ENCODE measurements around the gene FAIM2.
"Not testable (repeated sequence)": the region's sequence is repeated elsewhere in the genome, so short reads cannot be mapped to it uniquely, and the experiment has no call there.

Gene FAIM2

DNA sequence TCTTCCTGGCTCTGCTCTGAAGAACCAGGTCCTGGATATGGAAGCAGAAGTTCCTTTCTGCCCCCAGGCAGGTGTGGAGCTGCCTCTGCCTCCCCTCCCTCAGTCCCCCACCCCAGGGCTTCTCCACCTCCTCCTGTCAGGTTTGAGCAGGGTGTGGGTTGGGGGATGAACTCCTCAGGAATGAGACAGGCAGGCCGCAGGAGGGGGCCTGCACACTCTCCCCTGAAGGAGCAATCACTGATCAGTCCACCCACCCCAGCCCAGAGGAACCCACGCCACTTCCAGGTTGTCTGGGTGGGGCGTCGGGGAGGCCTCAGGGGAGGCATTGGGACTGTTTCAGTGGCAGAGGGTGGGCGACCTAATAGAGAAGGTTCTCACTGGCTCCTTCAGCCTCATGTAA is 26.6 kb downstream of the FAIM2 start:
- no peak for FAIRE-seq

DNA sequence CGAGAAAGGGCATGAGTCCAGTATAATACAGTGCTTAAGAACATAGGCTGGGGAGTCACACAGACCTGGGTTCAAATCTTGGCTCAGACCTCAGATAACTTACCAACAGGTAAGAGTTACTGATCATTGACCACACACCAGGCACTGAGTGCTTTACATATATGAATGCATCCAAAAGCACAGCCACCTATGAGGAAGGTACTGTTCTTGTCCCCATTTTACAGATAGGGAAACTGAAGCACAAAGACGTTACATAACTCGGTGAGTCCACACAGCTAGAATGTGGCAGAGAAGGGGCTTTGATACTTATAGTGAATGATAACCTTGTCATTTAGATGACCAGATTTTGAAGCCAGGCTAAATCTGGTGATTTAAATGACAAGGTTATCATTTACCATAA is 27.6 kb downstream of the FAIM2 start:
- FAIRE-seq = no peak

DNA sequence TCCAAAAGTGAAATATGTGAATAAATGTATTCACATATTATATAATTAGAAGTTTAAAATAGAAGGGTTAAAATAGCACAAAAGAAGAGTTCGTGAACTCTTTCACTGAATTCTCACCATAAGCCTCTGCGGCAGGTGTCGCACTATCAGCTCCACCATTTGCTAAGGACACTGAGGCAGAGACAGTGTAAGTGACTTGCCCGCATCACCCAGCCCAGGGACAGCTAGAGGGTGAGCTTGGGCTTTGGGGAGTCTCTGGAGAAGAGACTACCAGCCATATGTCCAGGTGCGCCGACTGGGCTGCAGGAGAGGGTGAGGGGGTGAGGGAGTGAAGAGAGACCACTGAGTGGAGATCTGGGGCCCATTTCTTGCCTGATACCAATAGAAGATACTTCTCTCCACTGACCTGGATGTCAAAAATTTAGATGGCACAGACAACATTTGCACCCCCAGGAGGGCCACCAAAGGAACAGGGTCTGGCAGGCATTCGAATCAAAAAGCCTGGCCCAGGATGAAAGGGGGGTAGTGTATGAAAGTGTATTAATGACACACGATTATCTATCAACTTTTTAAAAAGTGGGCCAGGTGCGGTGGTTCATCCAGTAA is 28.5 kb downstream of the FAIM2 start:
- no peak for FAIRE-seq

DNA sequence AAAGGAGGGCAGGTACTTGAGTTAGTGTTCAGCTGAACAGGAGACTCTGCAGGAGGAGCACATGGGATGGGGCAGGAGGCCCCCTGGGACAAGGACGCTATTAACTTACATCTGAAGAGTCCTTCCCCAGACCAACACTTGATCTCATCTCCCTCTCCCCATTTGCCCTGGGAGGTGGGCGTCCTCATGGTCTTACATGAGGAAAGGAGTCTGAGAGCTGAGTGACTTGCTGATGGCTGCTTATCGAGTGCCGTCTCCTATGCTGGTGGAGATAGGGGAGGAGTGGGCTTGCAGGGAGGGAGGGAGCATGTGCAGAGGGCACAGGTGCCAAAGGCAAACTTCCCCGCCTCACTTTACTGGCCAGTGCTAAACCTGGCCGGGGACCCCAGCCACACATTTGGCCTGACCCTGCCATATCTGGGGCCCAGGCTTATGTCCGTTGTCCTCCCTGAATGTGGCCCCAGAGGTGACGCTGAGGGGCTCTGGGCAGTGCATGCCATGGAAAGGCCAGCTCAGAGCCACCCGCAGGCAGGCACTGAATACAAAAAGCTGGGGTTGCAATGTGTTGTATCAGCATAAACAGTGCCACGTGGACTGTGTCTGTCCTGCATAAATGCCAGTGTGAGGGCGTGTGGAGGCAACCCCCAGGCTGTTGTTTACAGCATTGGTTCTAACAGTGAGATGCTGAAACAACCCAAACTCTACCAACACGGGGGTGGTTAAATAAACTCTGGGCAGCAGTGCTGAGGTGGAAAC is 29.4 kb downstream of the FAIM2 start:
- FAIRE-seq = no peak

DNA sequence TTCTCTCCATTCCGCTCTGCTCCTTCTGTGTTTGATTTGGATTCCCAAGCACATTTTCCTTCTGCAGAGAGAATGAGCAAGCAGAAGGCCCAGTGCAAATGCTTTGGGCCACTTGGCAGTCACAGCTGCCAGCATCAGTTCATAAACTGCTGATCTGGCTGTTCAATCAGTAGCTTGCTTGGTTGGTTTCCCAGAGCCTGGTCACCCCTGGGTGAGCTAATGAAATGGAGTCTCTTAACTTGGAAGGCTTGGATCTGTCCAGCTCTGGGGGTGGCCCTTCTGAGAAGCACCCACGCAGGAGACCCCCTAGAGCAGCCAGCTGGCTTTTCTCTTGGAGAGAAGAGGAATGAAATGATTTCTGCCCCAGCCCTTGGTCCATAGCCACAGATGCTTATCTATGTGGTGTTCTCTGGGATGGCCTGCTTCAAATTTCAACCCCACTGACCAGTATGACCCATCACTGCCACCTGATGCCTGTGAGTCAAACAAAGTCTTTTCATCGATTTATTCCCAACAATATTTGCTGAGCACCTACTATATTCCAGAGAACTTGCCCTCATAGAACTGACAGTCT is 30.3 kb downstream of the FAIM2 start:
- FAIRE-seq = no peak

DNA sequence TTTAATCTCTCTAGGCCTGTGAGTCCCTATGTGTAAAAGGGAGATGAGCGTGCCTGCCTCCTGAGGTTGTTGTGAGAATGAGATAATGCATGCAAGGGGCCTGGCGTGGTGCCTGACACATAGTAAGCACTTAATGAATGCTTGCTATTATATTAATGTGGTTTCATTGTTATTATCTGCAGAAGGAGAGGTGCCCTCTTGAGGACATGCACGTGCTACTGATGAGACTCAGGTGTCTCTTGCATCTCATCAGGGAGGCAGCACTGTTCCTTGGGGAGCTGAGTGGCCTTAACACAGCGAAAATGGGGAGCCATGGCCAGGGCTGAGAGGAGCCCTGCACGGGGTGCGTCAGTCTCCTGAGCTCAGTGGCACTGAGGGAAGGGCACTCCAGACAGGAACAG is 30.9 kb downstream of the FAIM2 start:
- FAIRE-seq = no peak

DNA sequence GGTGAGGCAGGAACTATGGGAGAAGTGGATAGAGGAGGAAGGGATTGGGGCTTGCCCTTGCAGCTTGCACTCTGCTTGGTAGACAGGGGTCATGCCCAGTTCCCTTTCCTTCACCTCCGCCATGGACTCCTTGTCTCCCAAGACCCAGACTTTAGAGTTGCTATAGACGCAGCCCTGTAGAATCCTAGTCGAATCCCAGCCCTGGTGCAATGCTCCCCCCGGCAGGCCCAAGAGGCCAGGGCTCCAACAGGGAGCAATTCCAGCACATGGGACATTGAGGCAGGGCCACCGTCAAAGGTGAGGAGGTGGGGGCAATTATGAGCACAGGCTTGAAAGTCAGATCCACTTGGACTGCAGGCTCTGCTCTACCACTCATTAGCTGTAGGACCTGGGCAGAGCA is 31.3 kb downstream of the FAIM2 start:
- FAIRE-seq = no peak

DNA sequence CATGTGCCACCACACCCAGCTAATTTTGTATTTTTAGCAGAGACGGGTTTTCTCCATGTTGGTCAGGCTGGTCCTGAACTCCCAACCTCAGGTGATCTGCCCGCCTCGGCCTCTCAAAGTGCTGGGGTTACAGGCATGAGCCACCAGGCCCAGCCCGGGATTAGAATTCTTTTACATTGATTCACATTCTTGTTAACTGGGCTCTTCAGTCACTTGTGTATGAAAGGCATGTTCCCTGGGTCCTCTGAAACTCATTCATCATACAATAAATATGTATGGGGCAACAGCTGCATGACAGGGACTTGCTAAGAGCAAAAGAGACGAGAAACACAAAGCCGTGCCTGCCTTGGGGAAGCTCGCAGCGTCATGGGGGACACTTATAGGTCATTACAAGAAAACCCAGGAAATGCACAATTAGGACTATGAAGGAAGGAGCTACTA is 31.9 kb downstream of the FAIM2 start:
- not testable (repeated sequence) for FAIRE-seq

DNA sequence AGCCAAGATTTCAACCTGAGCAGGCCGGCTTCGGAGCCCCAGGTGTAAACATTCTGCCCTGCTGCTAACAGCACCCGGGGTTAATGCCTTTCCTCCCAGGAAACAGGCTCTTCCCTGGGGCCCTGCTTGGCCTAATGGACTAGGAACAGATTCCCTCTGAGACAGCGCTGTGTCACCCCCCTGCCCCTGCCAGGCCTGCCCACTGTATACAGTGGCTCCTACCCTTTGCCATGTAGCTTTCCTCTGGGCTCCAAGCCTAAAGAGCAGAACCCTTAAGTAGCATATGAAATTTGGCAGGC is 32.5 kb downstream of the FAIM2 start:
- FAIRE-seq = no peak

DNA sequence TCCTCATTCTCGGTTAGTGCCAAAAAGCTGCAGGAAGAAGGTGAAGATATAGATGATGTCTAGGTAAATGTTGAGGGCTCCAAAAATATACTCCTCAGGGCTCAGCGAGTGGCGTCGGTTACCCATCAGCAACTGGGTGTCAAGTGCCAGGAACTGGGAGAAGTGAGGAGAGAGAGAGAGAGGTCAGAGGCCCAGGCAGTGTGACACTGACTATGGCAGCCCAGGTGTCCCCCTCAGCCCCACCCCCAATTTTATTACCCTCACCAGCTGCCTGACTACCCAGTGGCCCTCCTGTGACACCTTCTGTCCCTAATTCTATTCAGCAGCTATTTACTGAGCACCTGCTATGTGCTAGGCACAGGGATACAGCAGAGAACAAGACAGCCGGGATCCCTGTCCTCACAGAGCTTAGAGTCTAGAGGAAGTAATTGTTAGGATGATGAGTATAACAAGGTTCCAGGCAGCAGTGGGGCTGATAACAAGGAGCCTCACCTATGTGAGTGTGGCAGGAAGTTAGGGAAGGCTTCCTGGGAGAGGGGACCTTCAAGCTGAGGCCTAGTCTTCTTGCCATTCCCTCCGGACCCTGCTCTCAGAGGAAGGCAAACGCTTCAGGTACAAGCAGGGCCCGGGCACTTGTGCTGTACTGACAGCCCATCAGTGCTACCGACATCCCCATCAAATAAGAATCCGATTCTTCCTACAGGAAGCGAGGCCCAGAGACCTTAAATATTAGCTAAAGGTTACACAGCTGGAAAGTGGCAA is 33.0 kb downstream of the FAIM2 start:
- FAIRE-seq = no peak

DNA sequence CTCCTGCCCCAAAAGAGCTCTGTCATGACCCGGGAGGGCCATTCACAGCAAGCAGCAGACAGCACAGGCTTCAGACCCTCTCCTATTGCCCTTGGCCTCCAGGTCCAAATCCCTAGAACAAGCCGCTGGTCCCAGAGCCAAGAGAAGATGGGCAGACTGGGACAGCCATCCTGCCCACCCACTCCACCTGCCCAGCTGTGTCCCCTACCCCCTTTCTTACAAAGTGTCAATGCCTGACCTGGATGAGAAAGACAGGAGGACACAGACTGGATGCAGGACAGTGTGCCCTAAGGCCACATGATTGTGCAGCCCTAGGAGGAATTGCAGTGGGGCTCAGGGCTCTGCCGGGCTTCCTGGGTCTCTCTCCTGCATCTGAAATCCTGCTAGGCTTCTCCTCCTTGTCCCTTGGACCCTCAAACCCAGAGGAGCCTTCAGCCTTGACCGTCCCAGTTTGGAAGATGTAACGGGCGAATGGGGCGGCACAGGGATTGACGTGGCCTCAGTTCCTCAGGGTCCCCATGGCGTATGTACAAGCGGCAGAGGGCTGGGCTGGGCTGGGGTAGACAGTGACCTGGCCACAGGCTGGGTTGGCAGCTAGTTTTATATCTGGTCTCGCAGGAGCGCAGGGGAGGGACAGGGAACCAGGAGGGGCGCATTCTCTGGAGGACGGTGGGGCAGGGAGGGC is 33.7 kb downstream of the FAIM2 start:
- no peak for FAIRE-seq

DNA sequence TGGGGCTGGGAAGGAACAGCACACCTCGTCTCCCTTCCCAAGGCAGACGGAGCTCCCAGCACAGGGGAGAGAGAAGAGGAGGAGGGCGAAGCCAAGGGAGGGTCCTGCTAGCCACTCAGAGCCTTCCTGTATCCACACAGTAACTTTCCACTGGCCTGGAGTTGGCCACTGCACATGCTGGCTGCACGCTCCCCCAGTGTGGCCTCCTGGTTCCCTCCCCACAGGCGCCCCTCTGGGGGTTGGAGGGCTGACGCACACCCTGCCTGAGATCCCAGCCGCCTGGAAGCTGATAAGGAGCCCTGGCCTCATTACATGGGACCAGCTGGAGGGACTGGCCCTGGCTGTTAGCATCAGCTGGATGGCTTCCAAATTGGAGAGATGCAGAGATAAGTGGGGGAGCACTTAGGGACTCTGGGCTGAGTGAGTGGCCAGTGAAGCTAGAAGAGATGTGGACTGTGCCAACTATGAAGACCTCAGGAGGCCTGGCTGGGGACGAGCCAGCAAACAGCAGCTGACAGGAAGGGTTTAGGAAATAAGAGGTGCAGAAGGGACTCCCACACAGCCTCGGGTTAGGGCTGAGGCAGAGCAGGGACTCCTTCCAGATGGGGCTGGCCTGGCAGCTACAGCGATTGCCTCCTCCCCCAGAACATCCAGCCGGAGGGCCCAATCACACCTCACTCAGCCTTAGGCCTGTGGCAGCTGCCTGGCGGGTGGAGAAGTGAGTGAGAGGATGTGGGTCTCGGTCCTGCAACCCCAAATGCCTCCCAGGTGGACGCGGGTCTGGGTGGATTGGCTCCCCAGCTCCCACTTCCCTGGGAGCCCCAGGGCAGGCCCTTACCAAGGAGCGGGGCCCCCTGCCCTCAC is 34.5 kb downstream of the FAIM2 start:
- FAIRE-seq = no peak

DNA sequence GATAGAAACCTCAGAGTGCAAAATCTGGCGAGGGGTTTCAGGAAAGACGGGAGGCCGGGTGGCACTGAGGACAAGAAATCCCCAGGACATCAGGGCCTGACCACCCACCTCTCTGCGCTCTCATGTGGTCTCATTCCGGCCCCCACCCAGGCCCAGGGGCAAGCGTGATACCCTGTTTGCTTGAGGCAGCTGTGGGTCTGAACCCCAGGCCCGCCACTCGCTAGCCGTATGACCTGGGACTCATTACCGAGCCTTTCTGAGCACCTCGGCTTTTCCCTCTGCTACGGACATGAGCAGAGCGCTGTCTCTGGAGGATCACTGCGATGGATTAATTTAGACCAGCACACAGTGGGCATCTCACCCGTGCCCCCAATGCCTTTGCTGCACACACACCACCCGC is 35.3 kb downstream of the FAIM2 start:
- no peak for FAIRE-seq

DNA sequence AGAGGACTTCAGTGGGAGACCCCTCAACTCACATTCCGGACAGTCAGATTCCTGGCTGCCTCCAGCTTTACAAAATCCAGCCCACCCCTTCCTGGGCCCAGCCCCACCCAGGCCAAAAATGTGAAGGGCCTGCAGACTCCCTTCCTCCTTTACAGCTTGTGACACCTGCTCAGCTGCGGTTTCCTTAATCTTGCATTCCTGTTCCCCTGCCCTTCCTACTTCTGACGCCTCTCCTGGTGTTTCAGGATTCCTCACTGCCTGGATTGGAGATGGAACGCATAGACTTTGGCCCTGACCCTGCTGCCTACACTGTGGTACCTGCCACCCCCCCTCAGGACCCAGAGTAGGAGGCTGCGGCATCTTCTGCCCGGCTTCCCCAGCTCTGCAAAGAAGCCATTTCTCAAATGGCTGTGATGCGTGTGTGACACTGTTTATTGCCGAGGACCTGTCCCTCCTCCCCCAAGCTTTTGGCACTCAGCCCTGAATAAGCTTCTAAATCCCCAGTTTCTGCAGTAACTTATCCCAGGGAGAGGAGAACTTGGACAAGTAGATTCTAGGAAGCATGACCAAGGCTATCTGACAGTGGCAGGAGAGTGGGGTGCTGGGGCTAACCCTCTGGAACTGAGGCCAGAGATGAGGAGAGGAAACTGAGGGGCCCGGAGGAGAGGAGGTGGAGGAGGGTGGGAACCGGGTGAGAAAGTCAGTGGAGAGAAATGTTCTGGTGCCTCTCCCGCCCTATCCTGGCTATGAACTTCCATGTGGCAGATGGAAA is 35.9 kb downstream of the FAIM2 start:
- no peak for FAIRE-seq

DNA sequence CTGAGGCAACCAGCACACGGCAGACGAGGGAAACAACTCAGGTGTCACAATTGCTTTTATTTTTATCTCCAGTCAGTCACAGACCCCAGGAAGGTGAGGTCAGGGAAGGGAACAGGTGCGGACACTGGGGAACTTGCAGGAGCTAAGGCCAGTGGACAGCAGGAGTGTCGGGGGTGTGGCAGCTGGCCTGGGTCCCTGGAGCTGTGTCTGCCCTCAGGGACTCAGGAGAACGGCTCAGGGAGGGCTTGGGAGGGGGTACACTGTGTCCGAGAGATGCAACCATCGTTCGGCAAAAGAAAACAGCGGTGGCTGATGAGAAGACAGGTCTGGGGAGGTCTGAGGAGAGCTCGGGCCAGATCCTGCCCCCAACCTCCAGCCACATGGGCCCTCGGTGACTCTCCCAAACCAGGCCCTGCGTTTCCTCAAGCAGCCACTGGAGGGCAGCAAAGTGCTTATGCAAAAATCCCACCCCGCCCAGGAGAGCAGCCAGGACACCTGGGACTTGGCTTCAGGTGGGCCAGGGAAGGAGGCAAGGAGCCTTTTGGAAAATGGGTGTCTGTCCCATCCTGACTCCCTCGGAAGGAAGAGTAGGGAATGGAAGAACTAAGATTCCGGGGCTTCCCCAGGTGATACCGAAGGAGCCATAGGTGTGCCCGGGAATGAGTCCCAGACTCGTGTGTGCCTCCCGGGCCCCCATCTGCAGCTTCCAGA is 36.7 kb downstream of the FAIM2 start:
- FAIRE-seq = no peak

DNA sequence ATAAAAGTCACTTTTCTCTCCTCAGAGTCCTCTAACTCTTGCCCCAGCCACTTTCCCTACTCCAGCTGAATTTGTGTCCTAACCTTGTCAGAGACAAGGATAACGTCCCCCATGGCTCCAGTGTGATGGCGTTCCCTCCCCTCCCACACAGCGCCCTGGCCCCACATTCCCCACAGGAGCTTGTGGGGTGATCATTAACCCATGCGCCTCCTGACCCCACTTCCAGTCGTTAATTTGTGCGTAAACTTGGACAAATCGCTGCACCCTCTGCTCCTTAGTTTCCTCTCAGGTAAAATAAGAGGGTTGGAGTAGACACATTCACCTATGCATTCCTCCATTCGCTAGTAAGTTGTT is 37.9 kb downstream of the FAIM2 start:
- no peak for FAIRE-seq

DNA sequence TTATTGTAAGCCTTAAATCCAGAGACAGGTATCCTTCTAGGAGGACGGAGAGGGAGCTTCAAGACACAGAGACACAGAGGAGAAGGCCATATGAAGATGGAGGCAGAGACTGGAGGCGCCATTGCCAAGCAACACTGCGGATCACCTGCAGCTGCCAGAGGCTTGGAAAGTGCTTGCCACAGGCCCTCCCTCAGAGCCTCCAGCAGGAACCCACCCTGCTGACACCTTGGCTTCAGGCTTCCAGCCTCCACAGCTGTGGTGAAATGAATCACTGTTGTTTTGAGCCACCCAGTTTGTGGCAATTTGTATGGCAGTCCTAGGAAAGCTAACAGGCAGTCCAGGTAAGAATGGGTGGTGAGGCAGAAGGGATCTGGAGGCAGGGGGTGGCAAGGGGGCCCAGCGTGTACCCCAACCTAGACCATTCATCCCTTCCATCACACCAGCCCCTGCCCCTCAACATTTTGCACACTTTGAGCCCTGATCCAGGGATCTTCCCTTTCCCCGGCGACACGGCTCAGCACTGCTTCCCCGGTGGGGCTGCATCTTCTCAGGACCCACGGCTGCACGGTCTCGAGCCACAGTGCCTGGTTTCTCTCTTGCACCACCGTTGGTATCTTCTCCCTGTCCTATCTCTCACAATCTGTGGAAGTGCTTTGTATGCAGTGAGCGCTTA is 38.5 kb downstream of the FAIM2 start:
- no peak for FAIRE-seq

DNA sequence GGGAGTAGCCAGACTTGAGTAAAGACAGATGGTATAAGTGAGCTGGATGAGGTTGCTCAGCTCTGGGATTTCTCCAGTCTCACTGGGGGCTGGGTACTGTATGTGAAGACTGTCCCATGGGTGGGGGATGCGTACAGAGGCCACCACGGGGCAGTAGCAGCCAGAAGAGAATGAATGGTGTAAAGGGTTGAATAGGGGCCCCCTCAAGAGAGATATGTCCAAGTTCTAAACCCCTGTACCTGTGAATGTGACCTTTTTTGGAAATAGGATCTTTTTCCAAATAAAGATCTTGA is 39.0 kb downstream of the FAIM2 start:
- FAIRE-seq = no peak

DNA sequence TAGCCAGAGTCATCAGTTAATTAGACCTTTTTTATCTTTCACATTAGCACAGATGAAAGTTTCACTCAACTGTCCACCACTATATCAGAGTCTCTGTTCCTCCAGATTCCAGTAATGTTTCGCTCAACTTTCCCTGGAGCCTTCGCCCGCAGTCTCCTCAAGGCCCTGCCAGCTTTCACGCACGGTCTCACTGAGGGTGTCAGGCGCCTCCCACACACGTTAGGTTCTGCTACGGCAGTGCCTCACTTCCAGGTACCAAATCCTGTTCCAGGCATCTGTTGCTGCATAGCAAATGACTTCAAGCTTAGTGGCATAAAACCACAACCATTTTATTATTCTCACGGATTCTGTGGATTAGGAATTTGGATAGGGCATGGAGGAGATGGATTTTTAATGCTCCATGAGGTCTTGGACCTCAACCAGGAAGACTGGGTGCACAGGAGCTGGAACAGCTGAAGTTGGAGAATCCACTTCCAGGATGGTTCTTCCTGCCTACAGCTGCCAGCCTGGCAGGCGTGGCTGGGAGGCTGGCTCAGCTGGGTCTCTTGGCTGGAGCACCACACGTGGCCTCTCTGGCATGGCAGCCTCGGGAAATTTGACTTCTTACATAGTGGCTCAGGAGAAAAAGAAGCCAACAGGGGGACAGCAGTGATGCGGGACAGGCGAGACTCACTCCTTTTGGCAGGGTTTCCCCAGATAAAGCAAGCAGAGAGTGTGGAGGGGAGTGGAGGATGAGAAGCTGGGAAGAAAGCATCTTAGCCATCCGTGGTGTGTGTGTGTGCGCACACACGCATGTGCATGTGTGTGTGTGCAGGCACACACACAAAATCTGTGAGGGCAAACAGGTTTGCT is 39.5 kb downstream of the FAIM2 start:
- FAIRE-seq = no peak
